Measurements from ENCODE around the gene CDH22.

Gene CDH22

DNA sequence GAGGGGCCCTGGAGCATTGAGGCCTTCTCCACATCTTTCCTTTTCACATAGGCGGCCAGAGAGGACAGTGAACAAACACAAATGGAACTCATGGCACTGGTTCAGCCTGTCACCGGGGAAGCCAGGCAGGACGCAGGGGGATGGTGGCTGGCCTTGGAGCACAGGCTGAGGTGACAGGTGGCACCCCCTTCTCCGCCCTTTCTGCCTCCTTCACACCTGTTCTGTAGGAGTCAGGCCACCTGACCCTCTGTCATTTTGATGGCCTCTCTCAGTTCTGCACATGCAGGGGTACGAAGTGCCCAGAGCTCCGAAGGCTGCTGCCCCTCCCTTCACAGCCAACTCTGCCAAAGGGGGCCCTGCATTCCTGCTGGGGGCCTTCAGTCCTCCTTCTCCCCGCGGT, 129.4 kb downstream of the CDH22 start:
- DNase-seq (ENCODE audit: low spot score), result no peak
- Histone ChIP-seq H3K4me3 (no peak overlapping the region), H3K27ac (no peak overlapping the region)
- TF ChIP-seq, protein P1, sequence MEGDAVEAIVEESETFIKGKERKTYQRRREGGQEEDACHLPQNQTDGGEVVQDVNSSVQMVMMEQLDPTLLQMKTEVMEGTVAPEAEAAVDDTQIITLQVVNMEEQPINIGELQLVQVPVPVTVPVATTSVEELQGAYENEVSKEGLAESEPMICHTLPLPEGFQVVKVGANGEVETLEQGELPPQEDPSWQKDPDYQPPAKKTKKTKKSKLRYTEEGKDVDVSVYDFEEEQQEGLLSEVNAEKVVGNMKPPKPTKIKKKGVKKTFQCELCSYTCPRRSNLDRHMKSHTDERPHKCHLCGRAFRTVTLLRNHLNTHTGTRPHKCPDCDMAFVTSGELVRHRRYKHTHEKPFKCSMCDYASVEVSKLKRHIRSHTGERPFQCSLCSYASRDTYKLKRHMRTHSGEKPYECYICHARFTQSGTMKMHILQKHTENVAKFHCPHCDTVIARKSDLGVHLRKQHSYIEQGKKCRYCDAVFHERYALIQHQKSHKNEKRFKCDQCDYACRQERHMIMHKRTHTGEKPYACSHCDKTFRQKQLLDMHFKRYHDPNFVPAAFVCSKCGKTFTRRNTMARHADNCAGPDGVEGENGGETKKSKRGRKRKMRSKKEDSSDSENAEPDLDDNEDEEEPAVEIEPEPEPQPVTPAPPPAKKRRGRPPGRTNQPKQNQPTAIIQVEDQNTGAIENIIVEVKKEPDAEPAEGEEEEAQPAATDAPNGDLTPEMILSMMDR (IDR thresholded peaks at IDR 0.05), result no peak

DNA sequence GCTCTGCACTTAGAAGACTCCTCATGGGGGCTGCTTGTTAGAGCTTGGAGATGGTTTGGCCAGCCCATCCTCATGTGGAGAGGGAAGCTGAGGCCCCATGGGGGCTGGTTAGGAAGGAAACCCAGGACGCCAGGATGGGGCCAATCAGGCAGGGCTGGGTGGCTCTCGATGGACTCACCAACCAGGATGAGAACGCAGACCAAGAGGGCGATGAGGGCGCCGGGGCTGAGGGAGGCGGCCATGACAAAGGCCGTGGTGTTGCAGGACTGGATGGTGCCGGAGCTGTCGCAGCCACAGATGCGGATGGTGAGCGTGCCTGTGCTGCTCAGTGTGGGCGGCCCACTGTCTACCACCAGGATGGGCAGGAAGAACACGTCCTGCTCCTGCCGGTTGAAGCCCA, 130.5 kb downstream of the CDH22 start:
- no peak overlapping the region for H3K4me3 ChIP-seq
- TF ChIP-seq, protein P1 (IDR thresholded peaks at IDR 0.05), result no peak
- DNase-seq (ENCODE audit: low spot score), result no peak
- no peak overlapping the region for H3K27ac ChIP-seq

DNA sequence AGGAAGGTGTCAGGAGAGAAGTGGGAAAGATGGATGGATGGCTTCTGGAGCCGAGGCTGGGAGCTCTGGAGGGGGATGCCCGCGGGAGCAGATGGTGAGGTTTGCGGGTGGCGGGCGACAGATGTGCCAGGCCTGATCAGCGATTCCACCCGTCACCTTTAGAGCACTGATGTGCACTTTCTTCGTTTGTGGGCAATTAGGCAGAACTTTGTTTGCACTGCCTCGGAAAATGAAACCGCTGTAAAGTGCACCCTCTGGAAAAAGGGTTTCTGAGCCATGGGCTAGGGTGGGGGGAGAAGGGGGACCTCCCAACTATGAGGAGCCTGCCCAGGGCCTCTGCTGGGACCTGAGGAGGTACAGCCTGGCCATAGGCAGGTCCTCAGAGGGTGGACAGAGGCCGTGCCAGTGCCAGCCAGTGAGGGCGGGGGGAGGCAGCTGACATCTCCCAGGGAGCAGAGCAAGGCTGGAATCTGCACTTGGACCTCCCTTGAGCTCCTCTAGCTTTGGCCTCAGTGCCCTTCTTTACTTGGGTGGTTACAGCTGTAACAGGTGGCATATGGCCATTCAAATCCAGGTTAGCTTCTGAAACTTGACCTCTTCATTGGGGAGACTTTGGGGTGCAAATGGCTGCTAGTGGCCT, 131.4 kb downstream of the CDH22 start:
- Histone ChIP-seq H3K27ac (no peak overlapping the region), H3K4me3 (no peak overlapping the region)
- DNase-seq (ENCODE audit: low spot score), result no peak
- TF ChIP-seq, protein P1 (IDR thresholded peaks at IDR 0.05), result no peak

DNA sequence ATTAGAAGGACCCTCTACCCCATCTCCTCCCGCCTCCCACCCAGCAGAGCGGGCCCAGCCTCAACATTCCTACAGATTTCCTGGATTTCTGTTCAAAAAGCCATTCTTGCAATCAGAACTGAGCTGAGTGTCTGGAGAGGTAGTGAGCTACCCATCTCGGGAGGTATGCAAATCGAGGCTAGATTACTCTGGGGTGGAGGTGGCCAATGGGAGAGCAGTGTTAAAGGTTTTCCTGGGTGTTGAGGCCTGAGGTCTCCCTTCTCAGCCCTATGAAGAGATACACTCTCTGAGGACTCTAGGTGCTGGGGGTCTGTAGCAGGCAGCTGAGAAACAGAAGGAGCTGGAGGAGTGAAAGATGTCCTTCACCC, 133.2 kb downstream of the CDH22 start:
- no peak for DNase-seq (ENCODE audit: low spot score)
- Histone ChIP-seq H3K4me3 (no peak overlapping the region), H3K27ac (no peak overlapping the region)
- TF ChIP-seq, protein P1 (IDR thresholded peaks at IDR 0.05), result no peak

DNA sequence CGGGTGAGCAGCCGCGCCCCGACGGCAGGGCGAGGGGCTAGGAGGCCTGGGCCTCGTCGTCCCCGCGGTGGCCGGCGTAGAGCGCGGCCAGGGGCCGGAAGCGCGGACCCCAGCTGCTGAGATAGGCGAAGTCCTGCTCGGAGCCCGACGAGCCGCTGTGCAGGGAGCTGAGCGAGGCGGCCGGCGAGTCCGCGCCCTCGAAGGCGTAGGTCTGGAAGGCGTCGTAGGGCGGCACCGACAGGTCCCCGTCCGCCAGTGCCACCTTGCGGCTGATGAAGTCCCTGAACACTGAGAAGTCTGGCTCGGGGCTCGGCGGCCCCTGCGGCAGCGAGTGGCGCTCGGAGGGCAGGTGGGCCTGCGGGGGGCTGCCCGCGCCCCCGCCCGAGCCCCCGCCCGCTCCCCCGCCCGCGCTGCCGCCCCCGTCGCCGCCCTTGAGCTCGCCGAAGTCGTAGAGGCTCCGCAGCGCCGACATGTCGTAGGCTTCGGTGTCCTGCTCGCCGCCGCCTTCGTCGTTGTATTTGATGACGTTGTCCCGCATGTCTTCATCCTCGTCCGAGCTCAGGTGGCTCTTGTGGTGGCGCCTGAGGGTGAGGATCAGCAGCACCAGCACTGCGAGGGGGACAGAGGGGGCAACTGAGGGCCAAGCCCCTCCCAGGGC, 133.7 kb downstream of the CDH22 start:
- DNase-seq (ENCODE audit: low spot score), result no peak
- TF ChIP-seq, protein P1 (IDR thresholded peaks at IDR 0.05), result peak; percentile 43
- Histone ChIP-seq H3K27ac (no peak overlapping the region), H3K4me3 (peak overlapping the region; percentile 21)

DNA sequence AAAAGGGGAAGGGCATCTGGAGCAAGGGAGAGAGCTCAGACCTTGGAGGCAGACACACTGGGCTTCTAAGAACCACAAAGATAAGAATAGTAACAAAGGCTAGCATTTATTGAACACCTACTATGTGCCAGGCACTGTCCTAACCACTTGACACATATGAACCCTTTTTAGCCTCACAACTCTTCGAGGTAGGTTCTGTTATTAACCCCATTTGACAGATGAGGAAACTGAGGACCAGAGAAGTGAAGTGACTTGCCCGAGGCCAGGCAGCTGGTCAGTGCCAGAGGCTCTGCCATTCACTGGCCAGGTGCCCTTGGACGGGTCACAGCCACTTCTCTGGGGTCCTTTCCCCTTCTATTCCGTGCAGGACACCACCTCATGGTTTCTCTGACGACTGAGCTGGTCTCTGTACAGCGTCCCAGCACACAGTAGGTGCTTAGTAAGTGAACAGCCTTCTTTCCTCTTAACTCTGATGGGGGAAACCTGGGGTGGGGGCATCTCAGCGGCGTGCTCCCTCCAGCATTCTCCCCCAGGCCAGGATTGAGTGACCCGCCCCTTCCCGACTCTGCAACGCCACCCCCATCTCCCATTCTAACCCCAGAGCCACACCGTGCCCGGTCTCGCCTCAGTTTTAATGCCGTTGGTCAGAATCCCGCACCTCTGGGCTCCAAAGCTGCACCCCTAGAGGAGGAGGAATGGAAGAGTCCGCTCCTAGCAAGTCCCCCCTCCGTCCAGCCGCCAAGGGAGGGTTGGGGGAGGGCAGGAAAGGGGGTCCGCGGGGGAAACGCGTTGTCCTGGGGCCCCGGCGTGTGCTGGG, 134.4 kb downstream of the CDH22 start:
- H3K4me3 ChIP-seq, result peak overlapping the region; percentile 21
- DNase-seq (ENCODE audit: low spot score), result no peak
- H3K27ac ChIP-seq, result no peak overlapping the region
- TF ChIP-seq, protein P1 (IDR thresholded peaks at IDR 0.05), result no peak
